ENCODE results near the gene RMND1. TPM values are rescaled to one million over a fixed set of nuclear protein-coding genes. Genes with fewer than 3 reads are reported as not detected.

RMND1 gene
- total and polyA plus RNA-seq, 7 donors: 8.0 to 18.3 (median 11.6) TPM

- intact Hi-C loops (cut with DNase I): no loop called here
- ATAC-seq (no peak), DNase-seq (no peak)
- Histone ChIP-seq H3K4me1 (peaks cover 13% of the 10 kb centered on the region), H3K9me3 (no peaks in the 10 kb centered on the region), H3K27me3 (ENCODE audit: insufficient read depth in 3 of 3, low read length in 2 of 3) (no peaks in the 10 kb centered on the region), H3K27ac (no peak overlapping the region), H3K4me3 (no peak overlapping the region), H3K36me3 (ENCODE audit: insufficient read depth in 1 of 2, low read depth in 1 of 2) (peaks cover 3% of the 10 kb centered on the region in 2 donors)
- WGBS, 3 donors: 75 to 87% (median 75%) methylated on average over 3 of the region's 3 CpGs
- TF ChIP-seq CTCF (IDR thresholded peaks at IDR 0.05): no peak
Observed at GRCh38 chr6:151441390-151442166, 10.3 kb downstream of the RMND1 start.

GRCh38 chr6:151440930-151441329 is 11.0 kb downstream of the RMND1 start:
- DNase-seq (no peak), ATAC-seq (no peak)
- peak; percentile 17 for TF ChIP-seq CTCF (IDR thresholded peaks at IDR 0.05)
- H3K4me1 ChIP-seq: peaks cover 9% of the 10 kb centered on the region
- H3K27ac ChIP-seq: no peak overlapping the region
- no peaks in the 10 kb centered on the region for H3K27me3 ChIP-seq (ENCODE audit: insufficient read depth in 3 of 3, low read length in 2 of 3)
- intact Hi-C loops (cut with DNase I): no loop called here
- no peaks in the 10 kb centered on the region for H3K9me3 ChIP-seq
- WGBS, 3 donors: 64 to 73% (median 69%) methylated on average over 2 of the region's 2 CpGs
- no peak overlapping the region for H3K4me3 ChIP-seq
- H3K36me3 ChIP-seq (ENCODE audit: insufficient read depth in 1 of 2, low read depth in 1 of 2): peaks cover 3 to 8% of the 10 kb centered on the region in 2 donors

DNA sequence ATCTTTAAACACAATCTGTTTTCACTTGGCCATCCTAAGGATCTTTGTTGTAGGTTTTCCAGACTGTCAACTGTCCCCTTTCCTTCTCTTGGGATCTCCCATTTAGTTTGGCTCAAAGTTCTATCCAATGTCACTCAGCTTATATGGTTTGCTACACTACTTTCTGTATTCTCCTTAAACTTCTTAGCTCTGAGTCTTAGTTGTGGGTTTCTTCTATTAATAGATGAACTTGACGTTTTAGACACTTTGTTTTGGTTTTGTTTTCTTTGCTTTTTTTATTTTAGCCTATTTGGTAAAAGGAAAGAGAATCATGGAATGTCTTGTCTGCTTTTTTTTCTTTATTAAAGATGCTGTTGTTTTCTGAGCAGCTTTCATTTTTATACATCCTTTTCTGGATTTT is 11.4 kb downstream of the RMND1 start:
- TF ChIP-seq CTCF (IDR thresholded peaks at IDR 0.05): no peak
- Histone ChIP-seq H3K9me3 (no peaks in the 10 kb centered on the region), H3K36me3 (ENCODE audit: insufficient read depth in 1 of 2, low read depth in 1 of 2) (peaks cover 3 to 8% of the 10 kb centered on the region in 2 donors), H3K27ac (no peak overlapping the region), H3K4me1 (peaks cover 9% of the 10 kb centered on the region), H3K4me3 (no peak overlapping the region), H3K27me3 (ENCODE audit: insufficient read depth in 3 of 3, low read length in 2 of 3) (no peaks in the 10 kb centered on the region)
- DNase-seq (no peak), ATAC-seq (no peak)
- intact Hi-C loops (cut with DNase I): no loop called here
- WGBS, 3 donors: 27 to 44% (median 29%) methylated on average over 1 of the region's 1 CpG

GRCh38 chr6:151437401-151437800 is 14.5 kb downstream of the RMND1 start:
- no peak overlapping the region for H3K27ac ChIP-seq
- intact Hi-C loops (cut with DNase I): no loop called here

More at GRCh38 chr6:151437401-151437800, 14.5 kb downstream of the RMND1 start:
- Histone ChIP-seq H3K9me3 (no peaks in the 10 kb centered on the region), H3K4me3 (no peak overlapping the region), H3K4me1 (peaks cover 9% of the 10 kb centered on the region), H3K27me3 (ENCODE audit: insufficient read depth in 3 of 3, low read length in 2 of 3) (no peaks in the 10 kb centered on the region), H3K36me3 (ENCODE audit: insufficient read depth in 1 of 2, low read depth in 1 of 2) (peaks cover 3 to 13% of the 10 kb centered on the region in 2 donors)
- ATAC-seq (no peak), DNase-seq (no peak)
- TF ChIP-seq CTCF (IDR thresholded peaks at IDR 0.05): no peak
